Stomach (tissue), 9 donors: ENCODE measurements around the gene HAUS5. TPM values are rescaled to one million over a fixed set of nuclear protein-coding genes. Genes with fewer than 3 reads are reported as not detected.
A peak's percentile ranks its signal among the peaks of the same experiment; 100 is the strongest.

Source experiments
- DNase-seq, 2 donors: peaks; one replicate each; pipeline versions ENCODE4 v3.0.0 to v3.0.0-alpha.2; 2013 to 2019
- H3K27ac ChIP-seq, 5 donors: fragments of 200-600 bp in 4 of 5; sonication (generic) in 4 of 5; one replicate each; pipeline ENCODE4 v1.5.1; 2013 to 2019; ENCODE audit warnings: mild to moderate bottlenecking in 1 of 5, moderate library complexity in 1 of 5
- H3K27me3 ChIP-seq, 3 donors: fragments of 200-600 bp; sonication (generic); one replicate each; pipeline ENCODE4 v1.5.1; 2017 to 2019; ENCODE audit warnings: mixed run types in 1 of 3
- H3K36me3 ChIP-seq, 4 donors: fragments of 200-600 bp; sonication (generic); 1 replicate in 3 of 4; 2 replicates in 1 of 4; pipeline ENCODE4 v1.5.1; 2016 to 2019
- H3K4me1 ChIP-seq, 4 donors: fragments of 200-600 bp; sonication (generic); one replicate each; pipeline ENCODE4 v1.5.1; 2016 to 2019
- H3K4me3 ChIP-seq, 4 donors: fragments of 200-600 bp; sonication (generic) in 3 of 4; one replicate each; pipeline ENCODE4 v1.5.1; 2016 to 2019; ENCODE audit warnings: mild to moderate bottlenecking in 1 of 4
- H3K9me3 ChIP-seq, 4 donors: fragments of 200-600 bp; sonication (generic); one replicate each; pipeline ENCODE4 v1.5.1; 2016 to 2019
- EP300 ChIP-seq: sonication (generic); formaldehyde crosslinking; IDR thresholded peaks from one replicate; pipeline ENCODE4 v1.6.1; 2017; ENCODE audit warnings: antibody characterized with exemption
- POLR2A ChIP-seq, 4 donors: fragments of 450-650 bp; IDR thresholded peaks; one replicate each; pipeline ENCODE4 v1.6.1; 2016; ENCODE audit warnings: antibody characterized with exemption in 4 of 4, control low read depth in 2 of 4, mild to moderate bottlenecking in 1 of 4, moderate library complexity in 1 of 4
- POLR2AphosphoS5 ChIP-seq, 3 donors: sonication (generic); formaldehyde crosslinking; IDR thresholded peaks; one replicate each; pipeline ENCODE4 v1.6.1; 2016; ENCODE audit warnings: antibody characterized with exemption in 3 of 3
- WGBS, 5 donors: extraction: QIAGEN DNeasy Blood & Tissue Kit in 3 of 5; methylation state at CpG; one replicate each; pipeline versions ENCODE4 v1.1.5 to v1.1.7; 2013 to 2018; 5-methylcytosine and 5-hydroxymethylcytosine counted together
- intact Hi-C: fragments of 100-400 bp; cut with DNase I; formaldehyde crosslinking; loops from one replicate; pipeline ENCODE4 v1.15.1; 2023; ENCODE audit warnings: low total_unique reads
- polyA plus RNA-seq, 3 donors: library from polyadenylated mRNA; stranded (reverse); fragments of 200-250 nt; gene quantifications; one replicate each; pipeline ENCODE4 v1.2.3, GENCODE V29; 2013
- total RNA-seq, 5 donors: library from RNA; depleted of rRNA; stranded (reverse); fragments of >200 nt; gene quantifications; one replicate each; pipeline versions ENCODE4 v1.1.0 to v1.2.3, GENCODE V29; 2014 to 2016
- TF ChIP-seq, protein P1 (sequence below), 7 experiments: fragments of 450-650 bp in 4 of 7; fragments of 200-600 bp in 3 of 7; sonication (generic) in 3 of 7; IDR thresholded peaks; one replicate each; pipeline ENCODE4 v1.5.1; 2016 to 2019; ENCODE audit warnings: antibody characterized with exemption in 7 of 7, control low read depth in 2 of 7, mild to moderate bottlenecking in 1 of 7
- donor health status: healthy with polysubstance abuse.
- donor health status: Bipolar disorder and iron deficiency.
- donor health status: healthy.

The HAUS5 gene
- total and polyA plus RNA-seq, 8 donors: 4.1 to 23.2 (median 5.1) TPM

DNA sequence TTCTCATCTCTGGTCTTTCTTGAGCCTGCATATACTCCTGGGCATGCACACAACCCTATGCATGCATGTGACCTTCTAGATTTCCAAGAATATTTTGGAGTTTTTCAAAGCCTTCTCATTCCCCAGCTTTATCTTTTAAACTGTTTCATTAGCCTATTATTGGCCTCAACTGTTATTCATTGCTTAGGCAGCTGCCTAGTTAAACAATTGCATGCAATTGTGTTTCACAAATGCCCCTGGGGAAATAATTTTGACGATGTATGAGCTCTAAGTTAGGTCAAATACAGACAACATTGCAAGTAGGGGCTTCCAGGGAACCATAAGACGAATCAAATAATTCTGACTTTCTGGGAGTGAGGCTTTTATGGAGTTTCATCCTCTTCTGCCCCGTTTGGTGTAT, 51.4 kb downstream of the HAUS5 start:
- intact Hi-C loops: no loop called here
- 79 to 95% (median 86%) methylated on average over 3 of the region's 3 CpGs for WGBS, 5 donors
- peaks cover 34 to 73% (median 64%) of the 10 kb centered on the region in 4 donors for H3K36me3 ChIP-seq
- no peaks in the 10 kb centered on the region for H3K4me1 ChIP-seq
- no peak overlapping the region for H3K4me3 ChIP-seq
- no peak for TF ChIP-seq POLR2AphosphoS5 (IDR thresholded peaks at IDR 0.05)
- TF ChIP-seq, protein P1, sequence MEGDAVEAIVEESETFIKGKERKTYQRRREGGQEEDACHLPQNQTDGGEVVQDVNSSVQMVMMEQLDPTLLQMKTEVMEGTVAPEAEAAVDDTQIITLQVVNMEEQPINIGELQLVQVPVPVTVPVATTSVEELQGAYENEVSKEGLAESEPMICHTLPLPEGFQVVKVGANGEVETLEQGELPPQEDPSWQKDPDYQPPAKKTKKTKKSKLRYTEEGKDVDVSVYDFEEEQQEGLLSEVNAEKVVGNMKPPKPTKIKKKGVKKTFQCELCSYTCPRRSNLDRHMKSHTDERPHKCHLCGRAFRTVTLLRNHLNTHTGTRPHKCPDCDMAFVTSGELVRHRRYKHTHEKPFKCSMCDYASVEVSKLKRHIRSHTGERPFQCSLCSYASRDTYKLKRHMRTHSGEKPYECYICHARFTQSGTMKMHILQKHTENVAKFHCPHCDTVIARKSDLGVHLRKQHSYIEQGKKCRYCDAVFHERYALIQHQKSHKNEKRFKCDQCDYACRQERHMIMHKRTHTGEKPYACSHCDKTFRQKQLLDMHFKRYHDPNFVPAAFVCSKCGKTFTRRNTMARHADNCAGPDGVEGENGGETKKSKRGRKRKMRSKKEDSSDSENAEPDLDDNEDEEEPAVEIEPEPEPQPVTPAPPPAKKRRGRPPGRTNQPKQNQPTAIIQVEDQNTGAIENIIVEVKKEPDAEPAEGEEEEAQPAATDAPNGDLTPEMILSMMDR (IDR thresholded peaks at IDR 0.05): no peak
- no peak for TF ChIP-seq POLR2A (IDR thresholded peaks at IDR 0.05)
- TF ChIP-seq EP300: no peak
- H3K9me3 ChIP-seq: no peaks in the 10 kb centered on the region
- H3K27me3 ChIP-seq: peaks cover 0 to 2% (median 0%) of the 10 kb centered on the region in 3 donors
- no peak for DNase-seq
- no peak overlapping the region for H3K27ac ChIP-seq

DNA sequence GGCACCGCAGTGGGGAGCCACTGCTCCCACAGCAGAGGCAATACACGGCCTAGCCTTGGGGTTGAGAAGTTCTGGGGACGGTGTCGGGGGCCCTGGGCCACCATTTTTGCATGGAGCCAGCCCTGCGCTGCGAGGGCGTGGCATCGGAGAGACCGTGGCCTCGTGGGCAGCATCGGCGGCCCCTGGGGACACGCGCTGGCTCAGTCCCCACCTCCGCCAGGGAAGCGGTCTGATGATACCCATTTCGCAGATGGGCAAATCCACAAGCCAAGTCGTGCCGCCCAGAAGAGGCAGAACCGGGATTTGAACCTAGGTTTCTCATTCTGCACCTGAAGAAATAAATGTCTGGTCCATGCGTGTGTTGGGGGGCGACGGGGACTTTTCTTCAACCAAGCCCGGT, 52.6 kb downstream of the HAUS5 start:
- intact Hi-C loops: no loop called here
- DNase-seq: no peak
- Histone ChIP-seq H3K27ac (no peak overlapping the region), H3K36me3 (peaks cover 22 to 61% (median 53%) of the 10 kb centered on the region in 4 donors), H3K4me3 (no peak overlapping the region), H3K9me3 (no peaks in the 10 kb centered on the region), H3K4me1 (no peaks in the 10 kb centered on the region), H3K27me3 (peaks cover 0 to 13% (median 0%) of the 10 kb centered on the region in 3 donors)
- WGBS, 5 donors: 92 to 96% (median 95%) methylated on average over 24 of the region's 24 CpGs
- TF ChIP-seq POLR2AphosphoS5 (IDR thresholded peaks at IDR 0.05) (no peak), POLR2A (IDR thresholded peaks at IDR 0.05) (no peak), EP300 (no peak)
- TF ChIP-seq, protein P1 (IDR thresholded peaks at IDR 0.05): no peak

GRCh38 chr19:35665604-35666003, 53.1 kb downstream of the HAUS5 start:
- H3K9me3 ChIP-seq: no peaks in the 10 kb centered on the region
- peaks cover 0 to 14% (median 0%) of the 10 kb centered on the region in 3 donors for H3K27me3 ChIP-seq
- DNase-seq: no peak
- peaks cover 18 to 57% (median 48%) of the 10 kb centered on the region in 4 donors for H3K36me3 ChIP-seq
- no peak overlapping the region for H3K4me3 ChIP-seq
- H3K4me1 ChIP-seq: no peaks in the 10 kb centered on the region
- WGBS, 5 donors: 76 to 86% (median 82%) methylated on average over 7 of the region's 7 CpGs
- intact Hi-C loops: no loop called here
- TF ChIP-seq, protein P1 (IDR thresholded peaks at IDR 0.05): no peak
- no peak for TF ChIP-seq POLR2A (IDR thresholded peaks at IDR 0.05)
- TF ChIP-seq POLR2AphosphoS5 (IDR thresholded peaks at IDR 0.05): no peak
- TF ChIP-seq EP300: no peak
- no peak overlapping the region for H3K27ac ChIP-seq

- H3K4me1 ChIP-seq: no peaks in the 10 kb centered on the region
These were observed 53.8 kb downstream of the HAUS5 start, which contains the start of gene UPK1A for GRCh38 chr19:35666251-35666913. Gene UPK1A, plus strand, starts transcription at chr19:35666517. Its CDS starts 296 bp downstream, at chr19:35666813.

More at GRCh38 chr19:35666251-35666913, 53.8 kb downstream of the HAUS5 start, which contains the start of gene UPK1A:
- H3K27me3 ChIP-seq: peaks cover 0 to 14% (median 0%) of the 10 kb centered on the region in 3 donors
- H3K27ac ChIP-seq: no peak within 1 kb of the TSS
- intact Hi-C loops: no loop called here
- peak in 1 of 2 donors; percentile 47 for DNase-seq
- no peak within 1 kb of the TSS for H3K4me3 ChIP-seq
- 39 to 63% (median 61%) methylated on average over 7 to 16 of the region's 16 CpGs for WGBS, 5 donors
- no peak for TF ChIP-seq POLR2AphosphoS5 (IDR thresholded peaks at IDR 0.05)
- TF ChIP-seq EP300: no peak
- no peak for TF ChIP-seq POLR2A (IDR thresholded peaks at IDR 0.05)
- TF ChIP-seq, protein P1 (IDR thresholded peaks at IDR 0.05): no peak
- H3K36me3 ChIP-seq: peaks cover 13 to 49% (median 40%) of the 10 kb centered on the region in 4 donors
- no peaks in the 10 kb centered on the region for H3K9me3 ChIP-seq
